ENCODE data around the gene WDFY2. TPM values are rescaled to one million over a fixed set of nuclear protein-coding genes. Genes with fewer than 3 reads are reported as not detected.

Gene WDFY2, protein sequence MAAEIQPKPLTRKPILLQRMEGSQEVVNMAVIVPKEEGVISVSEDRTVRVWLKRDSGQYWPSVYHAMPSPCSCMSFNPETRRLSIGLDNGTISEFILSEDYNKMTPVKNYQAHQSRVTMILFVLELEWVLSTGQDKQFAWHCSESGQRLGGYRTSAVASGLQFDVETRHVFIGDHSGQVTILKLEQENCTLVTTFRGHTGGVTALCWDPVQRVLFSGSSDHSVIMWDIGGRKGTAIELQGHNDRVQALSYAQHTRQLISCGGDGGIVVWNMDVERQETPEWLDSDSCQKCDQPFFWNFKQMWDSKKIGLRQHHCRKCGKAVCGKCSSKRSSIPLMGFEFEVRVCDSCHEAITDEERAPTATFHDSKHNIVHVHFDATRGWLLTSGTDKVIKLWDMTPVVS
- 1.4 and 2.9 TPM in 2 replicates for total RNA-seq

GRCh38 chr13:51583875-51584730, at the start of gene WDFY2:
WDFY2 (plus strand) TSS chr13:51584462; CDS start chr13:51584688, 226 bp downstream.

DNA sequence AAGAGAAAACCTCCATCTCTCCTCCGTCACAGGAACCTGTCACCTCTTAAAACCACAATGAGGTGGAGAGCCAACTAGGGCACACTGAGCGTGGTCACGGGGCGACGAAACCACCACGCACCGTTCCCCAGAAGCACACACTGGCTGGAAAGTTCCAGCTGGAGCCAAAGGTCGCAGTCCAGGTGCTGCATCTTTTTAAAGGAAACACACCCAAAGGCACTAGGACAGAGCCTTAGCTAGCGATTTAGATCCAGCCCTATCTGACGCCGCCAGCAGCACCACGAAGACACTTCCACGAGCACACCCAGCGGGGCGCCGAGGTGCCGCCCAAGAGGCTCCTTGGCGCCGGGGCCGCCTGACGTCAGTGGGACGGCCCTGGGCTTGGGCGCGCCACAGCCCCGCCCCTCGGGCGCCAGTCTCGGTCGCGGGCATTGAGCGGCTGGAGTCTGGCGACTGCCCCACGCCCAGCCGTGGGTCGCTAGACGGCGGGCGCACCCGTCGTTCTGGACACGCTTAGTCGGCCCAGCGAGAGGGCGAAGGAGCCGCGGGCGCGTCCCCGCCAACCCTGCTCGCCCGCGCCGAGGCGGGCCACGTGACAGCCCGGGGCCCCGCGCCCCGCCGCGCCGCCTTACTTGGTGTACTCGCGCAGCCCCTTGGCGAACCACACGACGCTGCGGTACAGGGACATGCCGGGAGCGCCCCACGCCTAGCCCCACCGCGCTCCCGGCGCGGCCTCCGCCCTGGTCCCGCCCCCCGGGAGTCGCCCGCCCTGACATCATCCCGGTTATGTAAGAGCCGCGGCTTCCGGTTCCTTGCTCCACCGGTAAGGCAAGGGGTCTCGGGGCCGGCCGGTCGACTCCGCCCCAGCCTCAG, 219.4 kb downstream of the WDFY2 start, which contains the start of gene DHRS12:
DHRS12 (minus strand) TSS at position 742 of the 873 bp plus-strand sequence. CDS start 4,504 bp downstream, outside the sequence.

Other genes starting within 250 kb of the WDFY2 start
- not detected in 2 replicates for gene SERPINE3, start 244.8 kb upstream of the WDFY2 start, total RNA-seq
- 29.7 and 36.9 TPM in 2 replicates for gene INTS6, start 131.4 kb upstream of the WDFY2 start, total RNA-seq
- gene DHRS12, start 219.7 kb downstream of the WDFY2 start, total RNA-seq = 4.1 and 6.1 TPM in 2 replicates